ENCODE measurements around the gene CD68.

CD68 gene

GRCh38 chr17:7572338-7572587 is 7.2 kb upstream of the CD68 start:
- H3K9me3 ChIP-seq (ENCODE audit: insufficient read depth, low read length, severe bottlenecking) = no peaks in the 10 kb centered on the region
- peaks cover 43% of the 10 kb centered on the region for H4K20me1 ChIP-seq (ENCODE audit: insufficient read depth, low read length)
- TF ChIP-seq EZH2 (IDR thresholded peaks at IDR 0.05; ENCODE audit: borderline replicate concordance, low read depth, low read length, severe bottlenecking) = no peak
- no peak for TF ChIP-seq CTCF (IDR thresholded peaks at IDR 0.05; ENCODE audit: borderline replicate concordance, extremely low read depth, low read length, poor library complexity, severe bottlenecking)
- ATAC-seq (ENCODE audit: insufficient read depth, low read depth) (peak; percentile 88), DNase-seq (no peak)
- H3K27ac ChIP-seq (ENCODE audit: low read length) = peak overlapping the region; percentile 82
- H2AFZ ChIP-seq (ENCODE audit: low read depth, low read length) = peak overlapping the region; percentile 64
- peak overlapping the region; percentile 64 for H3K9ac ChIP-seq (ENCODE audit: low read depth, low read length)
- H3K4me2 ChIP-seq (ENCODE audit: insufficient read depth, low read length) = peak overlapping the region; percentile 78
- peaks cover 60% of the 10 kb centered on the region for H3K4me1 ChIP-seq (ENCODE audit: insufficient read depth, low read length)
- H3K4me3 ChIP-seq (ENCODE audit: low read depth in 1 of 2, low read length in 2 of 2) = peak overlapping the region; percentile 34 to 64; a peak in 3 of 4 replicates
- H3K36me3 ChIP-seq (ENCODE audit: insufficient read depth, low read length) = peaks cover 82% of the 10 kb centered on the region
- H3K27me3 ChIP-seq (ENCODE audit: insufficient read depth, low read length, poor library complexity) = no peaks in the 10 kb centered on the region
- peaks cover 76% of the 10 kb centered on the region for H3K79me2 ChIP-seq (ENCODE audit: insufficient read depth, low read length)

- Histone ChIP-seq H2AFZ (ENCODE audit: low read depth, low read length) (no peak overlapping the region), H3K9ac (ENCODE audit: low read depth, low read length) (peak overlapping the region; percentile 99), H3K27me3 (ENCODE audit: insufficient read depth, low read length, poor library complexity) (no peaks in the 10 kb centered on the region), H3K79me2 (ENCODE audit: insufficient read depth, low read length) (peaks cover 76% of the 10 kb centered on the region), H3K4me1 (ENCODE audit: insufficient read depth, low read length) (peaks cover 63% of the 10 kb centered on the region), H4K20me1 (ENCODE audit: insufficient read depth, low read length) (peaks cover 48% of the 10 kb centered on the region), H3K36me3 (ENCODE audit: insufficient read depth, low read length) (peaks cover 82% of the 10 kb centered on the region), H3K9me3 (ENCODE audit: insufficient read depth, low read length, severe bottlenecking) (no peaks in the 10 kb centered on the region), H3K27ac (ENCODE audit: low read length) (peak overlapping the region; percentile 97), H3K4me2 (ENCODE audit: insufficient read depth, low read length) (peak overlapping the region; percentile 84), H3K4me3 (ENCODE audit: low read depth in 1 of 2, low read length in 2 of 2) (peak overlapping the region; percentile 70)
- ATAC-seq (ENCODE audit: insufficient read depth, low read depth) (no peak), DNase-seq (peak; percentile 100)
- TF ChIP-seq CTCF (IDR thresholded peaks at IDR 0.05; ENCODE audit: borderline replicate concordance, extremely low read depth, low read length, poor library complexity, severe bottlenecking) (no peak), EZH2 (IDR thresholded peaks at IDR 0.05; ENCODE audit: borderline replicate concordance, low read depth, low read length, severe bottlenecking) (no peak)
Measured at GRCh38 chr17:7572588-7573323, 6.7 kb upstream of the CD68 start.

- no peaks in the 10 kb centered on the region for H3K27me3 ChIP-seq (ENCODE audit: insufficient read depth, low read length, poor library complexity)
- DNase-seq (peak; percentile 92), ATAC-seq (ENCODE audit: insufficient read depth, low read depth) (peak; percentile 47)
- peaks cover 54% of the 10 kb centered on the region for H4K20me1 ChIP-seq (ENCODE audit: insufficient read depth, low read length)
- H3K79me2 ChIP-seq (ENCODE audit: insufficient read depth, low read length) = peaks cover 75% of the 10 kb centered on the region
- H3K9me3 ChIP-seq (ENCODE audit: insufficient read depth, low read length, severe bottlenecking) = no peaks in the 10 kb centered on the region
- H3K4me3 ChIP-seq (ENCODE audit: low read depth in 1 of 2, low read length in 2 of 2) = peak overlapping the region; percentile 70
- H3K4me2 ChIP-seq (ENCODE audit: insufficient read depth, low read length) = peak overlapping the region; percentile 84
- H2AFZ ChIP-seq (ENCODE audit: low read depth, low read length) = no peak overlapping the region
- H3K27ac ChIP-seq (ENCODE audit: low read length) = peak overlapping the region; percentile 97
- peaks cover 85% of the 10 kb centered on the region for H3K36me3 ChIP-seq (ENCODE audit: insufficient read depth, low read length)
- TF ChIP-seq CTCF (IDR thresholded peaks at IDR 0.05; ENCODE audit: borderline replicate concordance, extremely low read depth, low read length, poor library complexity, severe bottlenecking) (no peak), EZH2 (IDR thresholded peaks at IDR 0.05; ENCODE audit: borderline replicate concordance, low read depth, low read length, severe bottlenecking) (no peak)
- H3K9ac ChIP-seq (ENCODE audit: low read depth, low read length) = peak overlapping the region; percentile 99
- H3K4me1 ChIP-seq (ENCODE audit: insufficient read depth, low read length) = peaks cover 65% of the 10 kb centered on the region
Measured at GRCh38 chr17:7573324-7574080, 5.9 kb upstream of the CD68 start.
